Activated naive CD8-positive, alpha-beta T cell treated with anti-CD3 and anti-CD28 coated beads, Interleukin-2, amount 10 ng/mL, durations not matched to agents 7 days and 5 days (primary cell): ENCODE results near the gene RMND5B. TPM values are rescaled to one million over a fixed set of nuclear protein-coding genes. Genes with fewer than 3 reads are reported as not detected.
A peak's percentile ranks its signal among the peaks of the same experiment; 100 is the strongest.
"Not testable (repeated sequence)": the region's sequence is repeated elsewhere in the genome, so short reads cannot be mapped to it uniquely, and the experiment has no call there.

Experiments used
- ATAC-seq: fragments of 150-1000 bp; cut with Tn5 transposase; one replicate; pipeline ENCODE4 v1.10.0; 2021; ENCODE audit warnings: low read depth, moderate library complexity
- POLR2A ChIA-PET: fragments of 350-600 bp; sonication (Branson Sonifier 250); formaldehyde crosslinking; loops from one replicate; lab custom pipeline; 2021; ENCODE audit warnings: antibody characterized with exemption; lab: Charles Lee
- DNase-seq: peaks from one replicate; pipeline ENCODE4 v3.0.0; 2021
- H3K27ac Mint-ChIP-seq: one replicate; pipeline ENCODE4 v1.8.0; 2022; ENCODE audit warnings: mild to moderate bottlenecking, mixed read lengths
- H3K27me3 Mint-ChIP-seq: one replicate; pipeline ENCODE4 v1.8.0; 2022; ENCODE audit warnings: mild to moderate bottlenecking, moderate library complexity, mixed read lengths
- H3K36me3 Mint-ChIP-seq: one replicate; pipeline ENCODE4 v1.8.0; 2021; ENCODE audit warnings: mild to moderate bottlenecking, mixed read lengths
- H3K4me1 Mint-ChIP-seq: one replicate; pipeline ENCODE4 v1.8.0; 2021; ENCODE audit warnings: mixed read lengths
- H3K4me3 Mint-ChIP-seq: one replicate; pipeline ENCODE4 v1.8.0; 2022; ENCODE audit warnings: mild to moderate bottlenecking, moderate library complexity, mixed read lengths
- H3K9me3 Mint-ChIP-seq: one replicate; pipeline ENCODE4 v1.8.0; 2021; ENCODE audit warnings: mixed read lengths
- total RNA-seq, 2 experiments: library from RNA; stranded (reverse); gene quantifications; one replicate each; pipeline ENCODE4 v1.2.3, GENCODE V29; 2021

The RMND5B gene
- total RNA-seq, 2 experiments from 2014 or later = 11.4 to 12.5 TPM

- H3K9me3 Mint-ChIP-seq, H3K27ac Mint-ChIP-seq, POLR2A ChIA-PET, DNase-seq, H3K4me3 Mint-ChIP-seq, H3K27me3 Mint-ChIP-seq, H3K36me3 Mint-ChIP-seq, ATAC-seq: not testable (repeated sequence)
- peaks cover 15% of the 10 kb centered on the region for H3K4me1 Mint-ChIP-seq
Observed at GRCh38 chr5:178127300-178128009, 3.4 kb upstream of the RMND5B start.

- no peak for DNase-seq
- Mint-ChIP-seq H3K9me3 (no peaks in the 10 kb centered on the region), H3K36me3 (no peaks in the 10 kb centered on the region), H3K27ac (no peak overlapping the region), H3K4me1 (peaks cover 15% of the 10 kb centered on the region), H3K4me3 (no peak overlapping the region), H3K27me3 (peaks cover 9% of the 10 kb centered on the region)
- no peak for ATAC-seq
- POLR2A ChIA-PET = interaction anchor here (0.7 kb wide), 1 partner anchor 12 kb away, joined by 3 read pairs; no protein-coding TSS in a partner anchor
Observed at GRCh38 chr5:178129296-178129695, 1.5 kb upstream of the RMND5B start.

- Mint-ChIP-seq H3K4me3 (peak overlapping the region; percentile 72), H3K4me1 (peaks cover 15% of the 10 kb centered on the region)
- not testable (repeated sequence) for H3K9me3 Mint-ChIP-seq, H3K27ac Mint-ChIP-seq, H3K27me3 Mint-ChIP-seq, ATAC-seq, DNase-seq, H3K36me3 Mint-ChIP-seq
- POLR2A ChIA-PET = interaction anchor here (0.6 to 1.6 kb wide), 3 partner anchors 24 to 102 kb away, joined by 3 to 4 read pairs (median 4); partner anchors contain the start of gene NHP2
Observed at GRCh38 chr5:178130234-178130575, 609 bp upstream of the RMND5B start.

- POLR2A ChIA-PET = interaction anchor here (0.9 to 1.0 kb wide), 3 partner anchors 10 to 14 kb away, joined by 3 read pairs; no protein-coding TSS in a partner anchor
Observed at GRCh38 chr5:178131446-178131996, 707 bp downstream of the RMND5B start.

GRCh38 chr5:178136990-178137389, 6.2 kb downstream of the RMND5B start:
- H3K27ac Mint-ChIP-seq = no peak overlapping the region
- no peaks in the 10 kb centered on the region for H3K27me3 Mint-ChIP-seq
- H3K36me3 Mint-ChIP-seq = no peaks in the 10 kb centered on the region
- H3K4me3 Mint-ChIP-seq = no peak overlapping the region
- DNase-seq = no peak
- POLR2A ChIA-PET = no interaction called here
- peaks cover 2% of the 10 kb centered on the region for H3K4me1 Mint-ChIP-seq
- ATAC-seq = no peak
- no peaks in the 10 kb centered on the region for H3K9me3 Mint-ChIP-seq

More at GRCh38 chr5:178131446-178131996, 707 bp downstream of the RMND5B start:
- DNase-seq (no peak), ATAC-seq (no peak)
- Mint-ChIP-seq H3K27ac (peak overlapping the region; percentile 55), H3K4me3 (peak overlapping the region; percentile 60), H3K4me1 (peaks cover 15% of the 10 kb centered on the region), H3K27me3 (peaks cover 9% of the 10 kb centered on the region), H3K9me3 (no peaks in the 10 kb centered on the region), H3K36me3 (no peaks in the 10 kb centered on the region)

- POLR2A ChIA-PET = no interaction called here
- Mint-ChIP-seq H3K4me3 (no peak overlapping the region), H3K27ac (no peak overlapping the region), H3K27me3 (no peaks in the 10 kb centered on the region), H3K9me3 (no peaks in the 10 kb centered on the region), H3K36me3 (no peaks in the 10 kb centered on the region), H3K4me1 (peaks cover 2% of the 10 kb centered on the region)
- DNase-seq (no peak), ATAC-seq (no peak)
Observed at GRCh38 chr5:178137991-178138390, 7.2 kb downstream of the RMND5B start.

- POLR2A ChIA-PET = no interaction called here
- no peaks in the 10 kb centered on the region for H3K27me3 Mint-ChIP-seq
- ATAC-seq (no peak), DNase-seq (no peak)
- H3K36me3 Mint-ChIP-seq = no peaks in the 10 kb centered on the region
- H3K27ac Mint-ChIP-seq = no peak overlapping the region
- H3K9me3 Mint-ChIP-seq = no peaks in the 10 kb centered on the region
- H3K4me1 Mint-ChIP-seq = peaks cover 2% of the 10 kb centered on the region
- no peak overlapping the region for H3K4me3 Mint-ChIP-seq
Observed at GRCh38 chr5:178141550-178141949, 10.7 kb downstream of the RMND5B start.

GRCh38 chr5:178142642-178143041, 11.8 kb downstream of the RMND5B start:
- DNase-seq = no peak
- Mint-ChIP-seq H3K36me3 (no peaks in the 10 kb centered on the region), H3K27ac (no peak overlapping the region), H3K4me1 (no peaks in the 10 kb centered on the region), H3K9me3 (no peaks in the 10 kb centered on the region), H3K4me3 (no peak overlapping the region), H3K27me3 (no peaks in the 10 kb centered on the region)
- POLR2A ChIA-PET = interaction anchor here (1.7 kb wide), 1 partner anchor 11 kb away, joined by 5 read pairs; the partner anchor contains the start of gene NHP2
- no peak for ATAC-seq

- Mint-ChIP-seq H3K4me1 (peaks cover under 1% of the 10 kb centered on the region), H3K4me3 (no peak overlapping the region), H3K36me3 (peaks cover 3% of the 10 kb centered on the region), H3K9me3 (no peaks in the 10 kb centered on the region), H3K27ac (no peak overlapping the region), H3K27me3 (no peaks in the 10 kb centered on the region)
- POLR2A ChIA-PET = interaction anchor here (1.7 kb wide), 1 partner anchor 10 kb away, joined by 5 read pairs; the partner anchor contains the start of gene NHP2
- ATAC-seq (no peak), DNase-seq (no peak)
Observed at GRCh38 chr5:178143246-178143645, 12.4 kb downstream of the RMND5B start.

GRCh38 chr5:178143901-178144300, 13.1 kb downstream of the RMND5B start:
- no peak for ATAC-seq
- Mint-ChIP-seq H3K9me3 (no peaks in the 10 kb centered on the region), H3K4me1 (peaks cover 6% of the 10 kb centered on the region), H3K27me3 (no peaks in the 10 kb centered on the region), H3K27ac (no peak overlapping the region), H3K36me3 (peaks cover 6% of the 10 kb centered on the region), H3K4me3 (no peak overlapping the region)
- DNase-seq = no peak
- POLR2A ChIA-PET = interaction anchor here (0.9 to 1.7 kb wide), 3 partner anchors 8 to 23 kb away, joined by 3 to 5 read pairs (median 4); partner anchors contain the start of gene NHP2

GRCh38 chr5:178145965-178146820, 15.4 kb downstream of the RMND5B start:
- peaks cover 26% of the 10 kb centered on the region for H3K4me1 Mint-ChIP-seq
- H3K4me3 Mint-ChIP-seq = no peak overlapping the region
- POLR2A ChIA-PET = interaction anchor here (1.2 to 1.5 kb wide), 2 partner anchors 25 to 70 kb away, joined by 3 to 6 read pairs; no protein-coding TSS in a partner anchor
- DNase-seq (peak; percentile 78), ATAC-seq (peak; percentile 81)
- peaks cover 13% of the 10 kb centered on the region for H3K36me3 Mint-ChIP-seq
- H3K9me3 Mint-ChIP-seq = no peaks in the 10 kb centered on the region
- no peak overlapping the region for H3K27ac Mint-ChIP-seq
- H3K27me3 Mint-ChIP-seq = no peaks in the 10 kb centered on the region

- POLR2A ChIA-PET = no interaction called here
- Mint-ChIP-seq H3K4me1 (peaks cover 36% of the 10 kb centered on the region), H3K4me3 (no peak overlapping the region), H3K27ac (no peak overlapping the region), H3K27me3 (no peaks in the 10 kb centered on the region), H3K36me3 (peaks cover 17% of the 10 kb centered on the region), H3K9me3 (no peaks in the 10 kb centered on the region)
- ATAC-seq (no peak), DNase-seq (no peak)
Observed at GRCh38 chr5:178147406-178147805, 16.6 kb downstream of the RMND5B start.
